ENCODE results near the gene RAX. TPM values are rescaled to one million over a fixed set of nuclear protein-coding genes. Genes with fewer than 3 reads are reported as not detected.

Gene RAX
- total RNA-seq, 6 experiments from 2014 or later, result not detected

DNA sequence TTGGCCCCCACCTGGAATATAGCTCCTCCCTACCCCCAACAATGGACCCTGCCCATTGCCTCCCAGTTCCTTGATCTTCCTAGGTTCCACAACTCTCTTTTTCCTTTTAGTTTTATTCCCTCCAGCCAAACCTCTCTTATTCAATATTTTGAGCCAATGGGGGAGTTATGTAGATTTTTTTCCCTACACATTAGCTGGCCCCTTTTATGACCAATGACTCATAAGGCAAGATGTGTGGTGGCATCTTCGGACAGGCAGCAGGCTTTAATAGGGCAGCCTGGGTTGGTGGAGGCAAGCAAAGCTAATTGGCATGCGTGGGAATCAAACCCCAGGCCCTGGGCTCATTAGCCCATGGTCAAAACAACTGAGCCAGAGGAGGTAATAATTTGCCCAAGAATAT lies 44.1 kb downstream of the RAX start:
- peak; percentile 68 for DNase-seq
- TF ChIP-seq, protein P1, sequence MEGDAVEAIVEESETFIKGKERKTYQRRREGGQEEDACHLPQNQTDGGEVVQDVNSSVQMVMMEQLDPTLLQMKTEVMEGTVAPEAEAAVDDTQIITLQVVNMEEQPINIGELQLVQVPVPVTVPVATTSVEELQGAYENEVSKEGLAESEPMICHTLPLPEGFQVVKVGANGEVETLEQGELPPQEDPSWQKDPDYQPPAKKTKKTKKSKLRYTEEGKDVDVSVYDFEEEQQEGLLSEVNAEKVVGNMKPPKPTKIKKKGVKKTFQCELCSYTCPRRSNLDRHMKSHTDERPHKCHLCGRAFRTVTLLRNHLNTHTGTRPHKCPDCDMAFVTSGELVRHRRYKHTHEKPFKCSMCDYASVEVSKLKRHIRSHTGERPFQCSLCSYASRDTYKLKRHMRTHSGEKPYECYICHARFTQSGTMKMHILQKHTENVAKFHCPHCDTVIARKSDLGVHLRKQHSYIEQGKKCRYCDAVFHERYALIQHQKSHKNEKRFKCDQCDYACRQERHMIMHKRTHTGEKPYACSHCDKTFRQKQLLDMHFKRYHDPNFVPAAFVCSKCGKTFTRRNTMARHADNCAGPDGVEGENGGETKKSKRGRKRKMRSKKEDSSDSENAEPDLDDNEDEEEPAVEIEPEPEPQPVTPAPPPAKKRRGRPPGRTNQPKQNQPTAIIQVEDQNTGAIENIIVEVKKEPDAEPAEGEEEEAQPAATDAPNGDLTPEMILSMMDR (IDR thresholded peaks at IDR 0.05), result no peak
- H3K27ac Mint-ChIP-seq, result peak overlapping the region; percentile 67
- no peaks in the 10 kb centered on the region for H3K9me3 Mint-ChIP-seq
- H3K27me3 Mint-ChIP-seq (ENCODE audit: insufficient read depth), result no peaks in the 10 kb centered on the region; the same call in none of the 2 replicates
- H3K4me3 Mint-ChIP-seq, result peak overlapping the region; percentile 60
- H3K36me3 Mint-ChIP-seq (ENCODE audit: low read depth), result no peaks in the 10 kb centered on the region
- H3K4me1 Mint-ChIP-seq (ENCODE audit: low read depth), result peaks cover 81% of the 10 kb centered on the region

DNA sequence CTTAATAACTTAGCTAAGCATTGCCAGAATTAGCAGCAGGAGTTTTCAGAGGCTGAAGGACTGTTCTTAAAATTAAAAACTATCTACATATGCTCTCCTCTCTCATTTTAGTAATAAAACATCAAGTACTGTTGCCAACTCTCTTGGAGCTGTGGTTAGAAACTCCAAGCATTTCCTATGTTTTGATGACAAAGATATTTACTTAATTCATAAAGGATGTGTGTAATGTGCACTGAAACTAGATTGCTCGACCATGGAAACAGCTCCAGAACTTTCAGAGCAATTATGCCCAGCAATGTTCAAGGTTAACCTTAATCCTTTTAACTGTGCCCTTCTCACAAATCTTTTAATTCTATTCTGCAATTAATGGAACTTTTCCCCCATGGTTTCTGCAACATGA lies 44.9 kb downstream of the RAX start:
- no peaks in the 10 kb centered on the region for H3K36me3 Mint-ChIP-seq (ENCODE audit: low read depth)
- H3K4me1 Mint-ChIP-seq (ENCODE audit: low read depth), result peaks cover 80% of the 10 kb centered on the region
- TF ChIP-seq, protein P1 (IDR thresholded peaks at IDR 0.05), result no peak
- no peaks in the 10 kb centered on the region for H3K9me3 Mint-ChIP-seq
- peaks cover 4% of the 10 kb centered on the region for H3K27me3 Mint-ChIP-seq (ENCODE audit: insufficient read depth)
- DNase-seq, result peak; percentile 56
- H3K27ac Mint-ChIP-seq, result peak overlapping the region; percentile 67
- H3K4me3 Mint-ChIP-seq, result peak overlapping the region; percentile 60

DNA sequence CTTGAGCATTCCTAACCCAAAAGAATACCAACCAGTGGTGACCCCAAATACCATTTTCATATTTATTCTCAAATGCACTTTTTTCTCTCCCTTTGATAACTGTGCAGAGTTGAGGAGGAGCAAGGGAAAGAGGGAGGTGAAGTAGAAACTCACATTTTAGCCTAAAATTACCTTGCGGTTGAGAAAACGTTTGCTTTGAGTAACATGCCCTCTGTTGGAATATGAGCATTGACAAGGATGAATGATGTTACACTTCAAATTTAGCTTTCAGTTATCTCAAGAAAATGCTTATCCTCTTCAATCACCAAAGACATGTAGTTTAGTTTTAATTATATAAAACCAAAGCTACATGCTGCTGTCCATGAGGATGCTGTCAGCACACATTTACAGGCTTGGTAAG lies 50.9 kb downstream of the RAX start:
- TF ChIP-seq, protein P1 (IDR thresholded peaks at IDR 0.05), result no peak
- no peak overlapping the region for H3K4me3 Mint-ChIP-seq
- H3K27me3 Mint-ChIP-seq (ENCODE audit: insufficient read depth), result peaks cover 50% of the 10 kb centered on the region
- H3K4me1 Mint-ChIP-seq (ENCODE audit: low read depth), result peaks cover 37% of the 10 kb centered on the region
- H3K9me3 Mint-ChIP-seq, result no peaks in the 10 kb centered on the region
- DNase-seq, result no peak
- 0 out of 2 replicates have a peak, but pooled peaks cover 5% of the 10 kb centered on the region for H3K36me3 Mint-ChIP-seq (ENCODE audit: low read depth)
- H3K27ac Mint-ChIP-seq, result no peak overlapping the region

DNA sequence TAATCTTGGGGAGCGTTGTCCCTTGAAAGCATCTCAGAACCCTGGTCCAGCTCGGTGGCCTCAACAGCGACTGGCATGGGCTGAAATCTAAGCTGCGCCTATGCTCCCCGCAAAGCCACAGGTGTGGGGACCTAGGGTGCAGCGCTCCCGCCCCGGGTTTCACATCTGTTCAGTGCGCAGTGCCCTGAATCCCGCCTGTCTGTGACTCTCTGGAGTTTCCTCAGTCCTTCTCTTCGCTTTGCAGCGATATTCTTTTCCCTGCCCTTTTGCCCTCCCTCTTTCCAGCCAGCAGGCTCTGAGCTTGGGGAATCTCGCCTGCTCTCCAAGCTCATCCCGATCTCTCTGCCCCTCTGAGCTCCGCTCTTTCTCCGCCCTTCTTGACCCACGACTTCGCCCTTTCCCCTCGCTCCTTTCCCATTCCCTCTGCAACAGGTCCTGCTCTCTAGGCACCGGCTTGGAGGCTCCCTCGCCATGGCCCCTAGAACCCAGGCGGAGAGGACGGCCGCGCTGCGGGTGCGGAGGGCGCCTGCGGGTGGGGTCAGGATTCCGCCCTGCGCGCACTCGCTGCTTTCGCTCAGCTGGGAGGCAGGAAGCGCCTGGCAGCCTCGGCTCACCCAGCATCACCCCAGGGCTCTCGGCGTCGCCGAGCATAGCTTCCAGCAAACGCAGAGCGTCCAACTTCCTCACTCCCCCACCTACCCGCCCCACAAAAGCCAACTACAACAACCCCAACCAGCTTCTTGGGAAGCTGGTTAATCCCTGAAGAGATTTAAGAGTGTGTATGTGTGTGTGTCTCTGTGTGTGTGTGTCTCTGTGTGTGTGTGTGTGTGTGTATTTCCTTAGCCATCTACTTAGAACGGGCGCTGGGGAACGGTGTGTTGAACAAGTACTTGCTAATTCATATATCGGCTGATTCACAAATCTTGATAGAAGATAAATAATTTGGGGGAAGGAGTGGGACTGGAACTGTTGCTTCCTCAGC lies 52.2 kb downstream of the RAX start:
- Mint-ChIP-seq H3K36me3 (ENCODE audit: low read depth) (0 out of 2 replicates have a peak, but pooled peaks cover 5% of the 10 kb centered on the region), H3K27me3 (ENCODE audit: insufficient read depth) (peaks cover 61% of the 10 kb centered on the region), H3K27ac (no peak overlapping the region), H3K4me1 (ENCODE audit: low read depth) (peaks cover 28% of the 10 kb centered on the region), H3K9me3 (no peaks in the 10 kb centered on the region), H3K4me3 (peak overlapping the region; percentile 85)
- DNase-seq, result no peak
- TF ChIP-seq, protein P1 (IDR thresholded peaks at IDR 0.05), result no peak

DNA sequence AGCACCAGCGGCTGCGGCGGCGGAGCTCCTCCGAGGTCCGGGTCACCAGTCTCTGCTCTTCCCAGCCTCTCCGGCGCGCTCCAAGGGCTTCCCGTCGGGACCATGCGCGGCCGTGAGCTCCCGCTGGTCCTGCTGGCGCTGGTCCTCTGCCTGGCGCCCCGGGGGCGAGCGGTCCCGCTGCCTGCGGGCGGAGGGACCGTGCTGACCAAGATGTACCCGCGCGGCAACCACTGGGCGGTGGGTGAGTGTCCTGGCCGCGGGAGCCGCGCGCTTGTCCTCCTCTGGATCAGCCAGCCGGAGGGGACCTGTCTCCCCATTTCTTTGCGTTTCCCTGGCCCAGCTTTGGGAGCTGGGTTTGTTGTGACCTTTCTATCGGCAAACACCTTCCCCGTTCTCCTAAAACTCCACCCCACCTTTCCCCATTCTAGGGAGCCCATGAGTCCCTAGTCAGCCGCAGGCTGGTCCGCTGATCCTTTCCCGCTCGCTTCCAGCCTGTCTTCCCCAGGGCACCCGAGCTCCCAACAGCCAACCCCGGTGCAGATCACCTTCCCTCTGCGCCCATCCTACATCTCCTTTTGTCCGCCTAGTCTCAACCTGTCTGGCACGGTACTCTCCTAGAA lies 53.0 kb downstream of the RAX start:
- no peak for DNase-seq
- H3K36me3 Mint-ChIP-seq (ENCODE audit: low read depth), result 0 out of 2 replicates have a peak, but pooled peaks cover 5% of the 10 kb centered on the region
- peak overlapping the region; percentile 85 for H3K4me3 Mint-ChIP-seq
- peaks cover 68% of the 10 kb centered on the region for H3K27me3 Mint-ChIP-seq (ENCODE audit: insufficient read depth)
- TF ChIP-seq, protein P1 (IDR thresholded peaks at IDR 0.05), result no peak
- H3K9me3 Mint-ChIP-seq, result no peaks in the 10 kb centered on the region
- peaks cover 20% of the 10 kb centered on the region for H3K4me1 Mint-ChIP-seq (ENCODE audit: low read depth)
- H3K27ac Mint-ChIP-seq, result no peak overlapping the region
